Measurements from ENCODE around the gene INPP4A.

DNA sequence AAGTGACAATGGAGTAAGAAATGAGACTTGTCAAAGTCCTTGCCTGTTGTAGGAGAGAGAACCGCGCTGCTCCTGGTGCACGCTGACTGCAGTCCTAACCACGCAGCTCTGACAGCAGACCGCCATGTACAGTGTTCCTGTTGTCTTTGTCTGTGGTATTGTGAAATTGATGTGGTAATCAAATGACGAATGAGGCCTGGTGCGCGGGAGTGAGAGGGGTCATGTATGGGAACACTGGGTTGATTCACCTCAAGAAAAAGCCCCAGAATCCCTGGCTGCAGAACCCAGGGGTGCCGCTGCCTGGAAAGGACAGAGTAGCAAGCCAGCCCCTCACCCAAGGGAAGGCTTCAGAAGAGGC, 64.0 kb downstream of the INPP4A start:
- TF ChIP-seq, protein P1, sequence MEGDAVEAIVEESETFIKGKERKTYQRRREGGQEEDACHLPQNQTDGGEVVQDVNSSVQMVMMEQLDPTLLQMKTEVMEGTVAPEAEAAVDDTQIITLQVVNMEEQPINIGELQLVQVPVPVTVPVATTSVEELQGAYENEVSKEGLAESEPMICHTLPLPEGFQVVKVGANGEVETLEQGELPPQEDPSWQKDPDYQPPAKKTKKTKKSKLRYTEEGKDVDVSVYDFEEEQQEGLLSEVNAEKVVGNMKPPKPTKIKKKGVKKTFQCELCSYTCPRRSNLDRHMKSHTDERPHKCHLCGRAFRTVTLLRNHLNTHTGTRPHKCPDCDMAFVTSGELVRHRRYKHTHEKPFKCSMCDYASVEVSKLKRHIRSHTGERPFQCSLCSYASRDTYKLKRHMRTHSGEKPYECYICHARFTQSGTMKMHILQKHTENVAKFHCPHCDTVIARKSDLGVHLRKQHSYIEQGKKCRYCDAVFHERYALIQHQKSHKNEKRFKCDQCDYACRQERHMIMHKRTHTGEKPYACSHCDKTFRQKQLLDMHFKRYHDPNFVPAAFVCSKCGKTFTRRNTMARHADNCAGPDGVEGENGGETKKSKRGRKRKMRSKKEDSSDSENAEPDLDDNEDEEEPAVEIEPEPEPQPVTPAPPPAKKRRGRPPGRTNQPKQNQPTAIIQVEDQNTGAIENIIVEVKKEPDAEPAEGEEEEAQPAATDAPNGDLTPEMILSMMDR (IDR thresholded peaks at IDR 0.05; ENCODE audit: poor library complexity), result no peak
- no peak for TF ChIP-seq EZH2 (IDR thresholded peaks at IDR 0.05; ENCODE audit: borderline replicate concordance)

Data from hepatocyte (in vitro differentiated cells).